K562 (cell line): ENCODE data around the gene GLT6D1. TPM values are rescaled to one million over a fixed set of nuclear protein-coding genes. Genes with fewer than 3 reads are reported as not detected.

Experiments used
- ATAC-seq: fragments of 200-7000 bp; cut with Tn5 transposase; 3 replicates; pipeline ENCODE4 v1.9.1; 2020; ENCODE audit warnings: moderate library complexity
- BruUV-seq: library from RNA; stranded (reverse); fragments of 400-500 nt; replicated peaks from 2 replicates; lab custom pipeline; 2021; lab: Mats Ljungman, UMichigan
- CTCF ChIA-PET: fragments of 300-600 bp; formaldehyde crosslinking; extraction: SDS; loops from one replicate; lab custom pipeline; 2021; ENCODE audit warnings: low intra/inter-chr PET ratio; lab: Yijun Ruan, JAX
- POLR2A ChIA-PET: fragments of 300-600, 350-650 bp; sonication (Branson Sonifier 250); formaldehyde crosslinking; extraction: SDS; loops from one replicate; lab custom pipeline; 2021; ENCODE audit warnings: antibody characterized with exemption, inconsistent platforms; lab: Yijun Ruan, JAX
- DNase-seq, 4 experiments: peaks; one replicate each; pipeline versions ENCODE4 v3.0.0 to v3.0.0-alpha.2; 2011 to 2018; ENCODE audit warnings: low spot score in 3 of 4, mixed read lengths in 3 of 4; ENCODE audit errors: extremely low read depth in 1 of 4
- FAIRE-seq: peaks from 2 replicates; lab custom pipeline; 2011; peaks lifted over from hg19 to GRCh38; lab: Jason Lieb, UNC
- H2AFZ ChIP-seq: 2 replicates; pipeline ENCODE4 v1.6.0; 2011; ENCODE audit warnings: low read depth, low read length, control low read depth, inconsistent platforms
- H3K27ac ChIP-seq: fragments of 200-600 bp; 3 replicates; pipeline ENCODE4 v1.8.0; 2011; ENCODE audit warnings: low read depth, mild to moderate bottlenecking, control low read depth, inconsistent platforms, low read length, moderate library complexity, mixed read lengths; ENCODE audit errors: extremely low read depth
- H3K27me3 ChIP-seq, 2 experiments: fragments of 300-600 bp in 1 of 2; 2 replicates in 1 of 2; 3 replicates in 1 of 2; pipeline versions ENCODE4 v1.6.0 to v1.8.0; 2011; ENCODE audit warnings: inconsistent platforms in 2 of 2, low read length in 2 of 2, mild to moderate bottlenecking in 1 of 2, mixed read lengths in 1 of 2, moderate library complexity in 1 of 2; ENCODE audit not compliant: control insufficient read depth in 2 of 2, insufficient read depth in 2 of 2
- H3K36me3 ChIP-seq: fragments of 300-600 bp; 3 replicates; pipeline ENCODE4 v1.8.0; 2011; ENCODE audit warnings: mild to moderate bottlenecking, low read length, inconsistent platforms; ENCODE audit not compliant: control insufficient read depth, insufficient read depth
- H3K4me1 ChIP-seq, 2 experiments: fragments of 200-600 bp in 1 of 2; replicated peaks in 1 of 2; 2 replicates in 1 of 2; 3 replicates in 1 of 2; pipeline versions ENCODE4 v1.5.1 to v1.8.0; 2011; ENCODE audit warnings: inconsistent platforms in 2 of 2, low read length in 2 of 2, mild to moderate bottlenecking in 1 of 2, mixed read lengths in 1 of 2, moderate library complexity in 1 of 2; ENCODE audit not compliant: control insufficient read depth in 2 of 2, insufficient read depth in 2 of 2
- H3K4me2 ChIP-seq: 2 replicates; pipeline ENCODE4 v1.6.1; 2011; ENCODE audit warnings: low read length, control low read depth, inconsistent platforms, mixed read lengths; ENCODE audit not compliant: insufficient read depth
- H3K4me3 ChIP-seq: fragments of 200-600 bp; sonication (generic), shearing (Covaris generic); 2 replicates; pipeline ENCODE4 v1.5.1; 2016; ENCODE audit warnings: control low read depth, inconsistent platforms
- H3K79me2 ChIP-seq: fragments of 200-600 bp; 3 replicates; pipeline ENCODE4 v1.8.0; 2011; ENCODE audit warnings: low read length, inconsistent platforms; ENCODE audit not compliant: control insufficient read depth, insufficient read depth
- H3K9ac ChIP-seq, 2 experiments: 2 replicates each; pipeline versions ENCODE4 v1.6.0 to v1.6.1; 2011; ENCODE audit warnings: low read depth in 2 of 2, low read length in 2 of 2, control low read depth in 1 of 2, inconsistent platforms in 1 of 2, mild to moderate bottlenecking in 1 of 2, mixed read lengths in 1 of 2; ENCODE audit not compliant: insufficient read depth in 1 of 2
- H3K9me1 ChIP-seq: one replicate; pipeline ENCODE4 v1.6.0; 2011; ENCODE audit warnings: inconsistent platforms, mild to moderate bottlenecking, low read length, moderate library complexity; ENCODE audit not compliant: control insufficient read depth, insufficient read depth
- H3K9me3 ChIP-seq: replicated peaks from 2 replicates; pipeline ENCODE4 v1.5.1; 2011; ENCODE audit warnings: low read depth, low read length, inconsistent platforms; ENCODE audit not compliant: control insufficient read depth, insufficient read depth
- H4K20me1 ChIP-seq: replicated peaks from 2 replicates; pipeline ENCODE4 v1.6.1; 2011; ENCODE audit warnings: low read length, inconsistent platforms, mixed read lengths; ENCODE audit not compliant: control insufficient read depth, insufficient read depth
- CTCF ChIP-seq, 3 experiments: IDR thresholded peaks in 2 of 3; conservative IDR thresholded peaks in 1 of 3; 2 replicates each; pipeline ENCODE4 v1.5.1; 2011 to 2012; ENCODE audit warnings: low read length in 3 of 3, mild to moderate bottlenecking in 3 of 3, control low read depth in 2 of 3, improper control_type of control experiment in 1 of 3, inconsistent platforms in 1 of 3, low read depth in 1 of 3, mixed read lengths in 1 of 3, moderate library complexity in 1 of 3; ENCODE audit not compliant: insufficient read depth in 2 of 3
- RAD21 ChIP-seq, 2 experiments: fragments of 250-450 bp in 1 of 2; fragments of 450-650 bp in 1 of 2; sonication (Bioruptor Pico) in 1 of 2; formaldehyde crosslinking in 1 of 2; IDR thresholded peaks in 1 of 2; conservative IDR thresholded peaks in 1 of 2; 2 replicates each; pipeline versions ENCODE4 v1.4.0 to v1.8.0; 2020 to 2022; ENCODE audit warnings: mild to moderate bottlenecking in 2 of 2, moderate library complexity in 1 of 2
- RUNX1 ChIP-seq: sonication (generic); IDR thresholded peaks from 2 replicates; pipeline ENCODE4 v1.6.1; 2016; ENCODE audit warnings: antibody characterized with exemption, low read depth
- ZNF316 ChIP-seq: fragments of 450-650 bp; IDR thresholded peaks from 2 replicates; pipeline ENCODE4 v1.6.1; 2016
- WGBS: fragments of 100-300 bp; shearing (Covaris generic); methylation state at CpG from one replicate; pipeline ENCODE4 v1.1.6; 2016; ENCODE audit warnings: low coverage, mixed read lengths; ENCODE audit not compliant: insufficient coverage; ENCODE audit errors: missing lambda C conversion rate; 5-methylcytosine and 5-hydroxymethylcytosine counted together
- in situ Hi-C: fragments of 300-500 bp; cut with MboI; formaldehyde crosslinking; loops from 4 replicates; pipeline ENCODE4 v1.15.0; 2018; ENCODE audit warnings: inconsistent platforms, mixed read lengths
- intact Hi-C: fragments of 100-400 bp; cut with micrococcal nuclease; formaldehyde crosslinking; loops from 2 replicates; pipeline ENCODE4 v1.14.2; 2022
- polyA plus RNA-seq, 8 experiments: library from polyadenylated mRNA; depleted of rRNA in 4 of 8; stranded (reverse) in 5 of 8; unstranded in 3 of 8; fragments of >200 nt; fragmentation: Nextera tagmentation in 2 of 8; fragmentation: Illumina TruSeq in 1 of 8; extraction: Ambion mirVana in 2 of 8; extraction: Trizol in 1 of 8; gene quantifications; 2 replicates each; pipeline versions ENCODE4 v1.2.1 to v1.2.3, GENCODE V29; 2011 to 2014; ENCODE audit warnings: inconsistent platforms in 1 of 8, missing spikeins in 1 of 8
- total RNA-seq, 7 experiments: library from RNA; depleted of rRNA in 6 of 7; stranded (reverse); fragments of >200 nt in 6 of 7; fragmentation: Illumina TruSeq in 2 of 7; extraction: Trizol in 2 of 7; gene quantifications; 2 replicates each; pipeline versions ENCODE4 v1.2.1 to v1.2.3, GENCODE V29; 2011 to 2021; ENCODE audit warnings: low replicate concordance in 1 of 7
- TF ChIP-seq, protein P1 (sequence below): sonication (generic); formaldehyde crosslinking; IDR thresholded peaks from 2 replicates; pipeline ENCODE4 v1.8.0; 2022; ENCODE audit warnings: missing genetic modification reagents, mild to moderate bottlenecking, moderate library complexity, borderline replicate concordance

The GLT6D1 gene
- total and polyA plus RNA-seq, 9 of the 15 experiments (the other 6 are each of a cell fraction or from before 2014, with no cell fraction given), result not detected

DNA sequence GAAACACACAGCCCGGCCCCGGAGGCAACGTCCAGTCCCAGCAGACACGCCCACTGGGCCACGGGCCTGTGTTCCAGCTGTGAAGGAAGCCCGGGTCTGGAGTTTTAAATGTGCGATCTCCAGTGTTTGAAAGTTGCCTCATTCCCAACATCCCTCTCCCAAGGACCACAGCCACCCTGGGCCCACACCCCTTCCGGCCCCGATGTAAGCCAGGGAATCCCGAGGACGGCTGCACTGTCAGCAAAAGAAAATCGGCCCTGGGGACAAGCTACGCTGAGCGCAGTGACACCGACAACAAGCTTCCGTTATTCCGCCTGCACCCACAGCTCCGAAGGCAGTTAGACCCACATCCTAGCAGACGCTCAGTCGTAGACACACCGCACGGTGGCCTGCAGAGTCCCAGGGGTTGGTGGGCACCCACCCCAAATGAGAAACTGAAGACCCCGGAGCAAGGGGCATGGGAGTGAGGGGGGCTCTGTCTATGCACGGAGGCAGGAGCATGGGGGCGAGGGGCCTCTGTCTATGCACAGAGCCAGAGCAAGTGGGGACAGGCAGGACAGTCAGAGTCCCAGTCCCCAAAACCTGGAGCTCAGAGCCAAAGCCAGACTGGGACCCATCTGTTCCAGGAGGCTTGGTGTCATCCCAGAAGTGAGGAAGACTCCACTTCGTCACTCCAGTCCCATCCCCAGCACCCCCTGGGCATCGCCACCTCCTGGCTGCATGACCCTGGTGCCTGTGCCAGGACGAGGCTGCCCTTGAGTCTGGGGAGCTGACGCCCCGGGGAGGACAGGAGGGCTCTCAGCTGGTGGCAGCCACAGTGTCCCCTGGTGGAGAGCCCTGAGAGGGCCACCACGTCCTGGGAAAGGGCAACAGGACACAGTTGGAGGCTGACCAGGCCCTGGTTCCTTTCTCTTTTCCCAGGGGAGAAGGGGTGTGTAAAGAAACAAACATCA, 23.4 kb downstream of the GLT6D1 start:
- Histone ChIP-seq H3K9me1 (no peaks in the 10 kb centered on the region), H3K4me3 (no peak overlapping the region), H3K36me3 (no peaks in the 10 kb centered on the region), H2AFZ (no peak overlapping the region), H3K4me1 (peaks cover 0 to 22% of the 10 kb centered on the region in 2 experiments; a peak in 2 of 5 replicates), H3K9me3 (no peaks in the 10 kb centered on the region), H3K4me2 (no peak overlapping the region), H3K79me2 (no peaks in the 10 kb centered on the region), H3K27ac (no peak overlapping the region), H3K27me3 (peaks cover 14 to 64% of the 10 kb centered on the region in 2 experiments; a peak in 3 of 5 replicates), H3K9ac (peak overlapping the region in 1 of 2 experiments; percentile 52; a peak in 1 of 4 replicates), H4K20me1 (peaks cover 9% of the 10 kb centered on the region)
- DNase-seq (no peak), ATAC-seq (peak; percentile 77), FAIRE-seq (no peak)
- ChIA-PET CTCF (no interaction called here), POLR2A (interaction anchor here (0.6 to 1.2 kb wide), 4 partner anchors 9 to 1182 kb away, joined by 3 read pairs; no protein-coding TSS in a partner anchor)
- TF ChIP-seq ZNF316, result peak; percentile 9; the same call in 1 of the 2 replicates
- TF ChIP-seq CTCF (IDR thresholded peaks at IDR 0.05 in 2 of 3, conservative IDR thresholded peaks at IDR 0.05 in 1 of 3; ENCODE audit: insufficient read depth in 2 of 3, low read depth in 1 of 3, low read length in 3 of 3), result peak; percentile 42 to 58 (median 47); a peak in 5 of 6 replicates
- TF ChIP-seq RUNX1, result no peak
- TF ChIP-seq RAD21 (CRISPR knock-in tag; conservative IDR thresholded peaks at IDR 0.05 in 1 of 2, IDR thresholded peaks at IDR 0.05 in 1 of 2), result peak in 1 of 2 experiments; percentile 27; a peak in 2 of 4 replicates
- TF ChIP-seq, protein P1, sequence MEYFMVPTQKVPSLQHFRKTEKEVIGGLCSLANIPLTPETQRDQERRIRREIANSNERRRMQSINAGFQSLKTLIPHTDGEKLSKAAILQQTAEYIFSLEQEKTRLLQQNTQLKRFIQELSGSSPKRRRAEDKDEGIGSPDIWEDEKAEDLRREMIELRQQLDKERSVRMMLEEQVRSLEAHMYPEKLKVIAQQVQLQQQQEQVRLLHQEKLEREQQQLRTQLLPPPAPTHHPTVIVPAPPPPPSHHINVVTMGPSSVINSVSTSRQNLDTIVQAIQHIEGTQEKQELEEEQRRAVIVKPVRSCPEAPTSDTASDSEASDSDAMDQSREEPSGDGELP (CRISPR knock-in tag), result 0 out of 2 replicates have a peak, but pooled peaks have one; percentile 7
- in situ Hi-C loops (no loop called here), intact Hi-C loops (no loop called here)
- 4% methylated on average over 31 of the region's 31 CpGs for WGBS
- no TSS peak for BruUV-seq
